HS-27A (cell line): ENCODE measurements around the gene ARIH1.

ENCODE experiments used
- DNase-seq: peaks from one replicate; pipeline ENCODE4 v3.0.0-alpha.2; 2012; ENCODE audit warnings: low read depth, missing footprints

ARIH1 gene

DNA sequence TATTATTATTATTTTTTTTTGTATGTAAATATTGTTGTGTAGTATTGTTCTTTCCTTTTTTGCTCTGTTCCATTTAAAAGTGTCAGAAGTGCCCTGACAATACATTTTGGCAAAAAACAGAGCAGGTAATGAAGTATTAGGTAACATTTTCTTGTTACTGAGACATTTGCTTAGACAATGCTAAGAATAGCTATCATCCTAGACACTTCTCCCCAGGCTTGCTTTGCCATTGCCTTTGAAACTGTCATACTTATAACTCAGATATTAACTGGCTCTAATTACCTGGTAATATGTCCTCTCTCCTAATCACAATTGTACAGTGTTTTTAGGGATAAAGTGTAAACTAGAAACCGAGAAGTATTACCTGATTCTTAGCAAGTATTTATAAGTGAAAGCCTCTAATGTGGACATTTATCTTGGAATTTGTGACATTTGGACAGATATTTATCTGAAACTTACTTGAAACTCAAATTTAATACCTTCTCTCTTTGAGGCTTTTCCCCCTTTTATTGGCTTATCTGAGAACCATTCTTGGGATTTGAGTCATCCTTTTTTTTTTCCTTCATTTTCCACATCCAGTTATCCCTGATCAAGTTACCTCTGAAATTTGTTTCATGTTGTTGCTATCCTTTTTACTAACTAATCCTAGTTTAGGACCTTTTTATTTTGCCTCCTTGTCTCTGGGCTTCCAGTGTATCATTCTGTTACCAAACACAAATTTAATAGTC, 13.1 kb downstream of the ARIH1 start:
- DNase-seq: no peak

DNA sequence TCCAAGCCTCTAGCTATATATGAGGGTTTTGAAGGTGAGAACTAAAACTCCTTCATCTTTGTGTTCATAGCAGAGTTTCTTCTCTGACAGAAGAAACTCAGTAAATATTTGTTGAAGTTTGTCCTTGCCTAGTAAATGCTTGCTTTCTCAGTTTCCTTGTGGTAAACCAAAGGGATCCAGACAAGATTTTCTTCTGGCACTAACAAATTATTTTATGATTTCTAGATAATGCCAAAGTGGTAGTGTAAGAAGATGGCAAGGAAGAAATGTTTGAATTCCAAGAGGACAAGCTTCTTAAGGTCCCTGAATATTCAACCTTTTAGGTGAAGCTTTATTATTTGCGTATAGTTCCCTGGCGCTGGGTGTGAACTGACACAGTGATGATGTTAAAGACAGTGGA, 14.4 kb downstream of the ARIH1 start:
- no peak for DNase-seq

DNA sequence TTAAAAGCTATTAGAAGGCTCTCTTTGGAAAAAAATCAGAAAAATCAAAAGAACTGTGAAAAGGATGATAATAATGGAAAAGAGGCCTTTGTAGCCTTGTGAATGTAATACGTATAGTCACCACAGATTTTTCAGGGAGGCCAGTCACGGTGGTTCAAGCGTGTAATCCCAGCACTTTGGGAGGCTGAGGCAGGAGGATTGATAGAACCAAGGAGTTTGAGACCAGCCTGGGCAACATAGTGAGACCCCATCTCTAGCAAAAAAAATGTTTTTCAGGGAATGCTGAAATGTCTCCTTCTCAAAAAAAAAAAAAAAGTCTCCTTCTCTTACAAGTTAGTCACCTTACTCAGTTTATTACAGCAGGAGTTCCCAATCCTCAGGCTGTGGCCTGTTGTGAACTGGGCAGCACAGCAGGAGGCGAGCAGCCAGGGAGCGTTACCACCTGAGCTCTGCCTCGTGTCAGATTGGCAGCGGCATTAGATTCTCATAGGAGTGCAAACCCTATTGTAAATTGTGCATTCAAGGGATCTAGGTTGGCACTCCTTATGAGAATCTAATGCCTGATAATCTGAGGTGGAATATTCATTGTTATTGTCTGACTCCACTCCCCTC, 15.9 kb downstream of the ARIH1 start:
- DNase-seq: no peak

DNA sequence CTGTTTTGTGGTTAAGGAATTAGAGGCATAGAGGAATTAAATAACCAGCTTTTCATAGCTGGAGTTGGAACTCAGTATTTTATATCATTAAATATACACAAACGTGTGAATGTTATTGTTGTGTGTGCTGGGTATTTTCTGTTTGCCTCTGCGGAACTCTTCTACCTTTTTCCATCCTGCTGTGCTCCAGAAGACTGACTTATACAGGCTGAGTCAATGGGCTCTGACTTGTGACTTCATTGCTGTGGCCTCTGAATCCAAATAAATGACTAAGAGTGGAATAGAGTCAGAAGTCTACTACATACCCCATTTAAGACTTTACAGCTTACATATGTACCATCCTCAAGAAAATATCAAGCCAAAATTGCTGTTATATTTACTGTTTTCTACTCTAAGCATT, 17.6 kb downstream of the ARIH1 start:
- DNase-seq: no peak

DNA sequence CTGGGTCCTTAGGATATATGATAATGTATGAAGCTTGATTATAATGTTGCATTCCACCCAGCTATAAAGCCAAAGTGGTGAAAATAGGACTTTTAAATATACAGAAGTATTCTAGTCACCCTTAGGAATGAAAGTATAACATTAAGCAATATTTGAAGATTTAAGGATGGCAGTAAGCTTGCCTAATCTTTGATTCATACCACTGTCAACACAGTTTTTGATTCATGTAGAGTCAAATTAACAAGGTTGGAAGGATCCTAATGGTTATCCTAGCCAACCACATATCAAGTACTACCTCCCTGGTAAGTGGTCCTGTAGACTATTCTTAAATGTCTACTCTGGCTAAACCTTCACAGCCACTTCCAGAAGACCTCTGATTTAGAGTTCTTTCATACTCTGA, 18.6 kb downstream of the ARIH1 start:
- no peak for DNase-seq

DNA sequence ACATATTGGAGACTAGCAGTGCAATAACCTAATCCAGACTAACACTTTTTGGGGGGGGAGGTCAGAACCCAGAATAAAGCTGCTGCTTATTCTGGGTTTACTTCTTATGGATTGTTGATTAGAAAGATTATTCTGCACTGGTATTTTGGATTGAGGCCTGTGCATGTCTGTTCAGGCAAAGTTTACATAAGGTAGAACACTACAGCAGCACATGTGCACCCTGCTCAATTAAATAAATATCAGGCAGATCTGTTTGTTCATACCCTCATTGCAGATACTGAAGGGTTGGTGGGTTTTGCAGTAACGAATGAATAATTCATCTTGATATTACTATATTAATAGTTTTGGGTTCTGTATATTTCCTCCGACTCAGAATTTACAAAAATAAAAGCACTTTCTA, 19.1 kb downstream of the ARIH1 start:
- no peak for DNase-seq

DNA sequence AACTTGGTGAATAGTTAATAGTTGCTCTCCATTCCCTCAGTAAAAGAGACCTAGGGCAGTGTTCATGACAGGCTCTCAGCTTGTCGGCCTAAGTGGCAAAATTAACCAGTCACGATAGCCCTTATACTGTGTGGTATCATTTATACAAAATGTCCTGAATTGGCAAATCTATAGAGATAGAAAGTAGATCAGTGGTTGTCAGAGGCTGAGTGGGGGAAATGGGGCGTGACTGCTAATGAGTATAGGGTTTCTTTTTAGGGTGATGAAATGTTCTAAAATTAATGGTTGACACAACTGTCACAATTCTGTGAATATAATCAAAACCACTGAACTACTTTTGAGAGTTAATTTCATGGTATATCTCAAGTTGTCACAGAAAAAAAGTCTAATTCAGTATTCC, 20.9 kb downstream of the ARIH1 start:
- DNase-seq: no peak

DNA sequence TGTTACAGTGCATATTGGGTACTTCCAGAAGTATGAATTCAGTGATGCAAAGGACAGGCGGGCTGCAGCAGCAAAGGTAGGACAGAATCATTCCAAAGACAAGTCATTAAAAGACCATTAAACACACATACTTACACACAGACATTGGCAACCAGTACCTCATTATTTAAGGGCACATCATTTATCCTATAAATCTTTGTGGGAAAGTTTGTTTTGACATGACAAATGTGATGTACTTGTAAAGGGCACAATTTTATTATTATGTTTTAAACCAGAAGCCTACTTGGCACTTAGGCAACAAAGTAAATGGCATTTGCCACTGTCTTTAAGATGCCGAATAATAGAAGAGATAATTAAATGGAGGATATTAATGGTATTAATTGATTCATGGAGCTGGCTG, 22.7 kb downstream of the ARIH1 start:
- no peak for DNase-seq

DNA sequence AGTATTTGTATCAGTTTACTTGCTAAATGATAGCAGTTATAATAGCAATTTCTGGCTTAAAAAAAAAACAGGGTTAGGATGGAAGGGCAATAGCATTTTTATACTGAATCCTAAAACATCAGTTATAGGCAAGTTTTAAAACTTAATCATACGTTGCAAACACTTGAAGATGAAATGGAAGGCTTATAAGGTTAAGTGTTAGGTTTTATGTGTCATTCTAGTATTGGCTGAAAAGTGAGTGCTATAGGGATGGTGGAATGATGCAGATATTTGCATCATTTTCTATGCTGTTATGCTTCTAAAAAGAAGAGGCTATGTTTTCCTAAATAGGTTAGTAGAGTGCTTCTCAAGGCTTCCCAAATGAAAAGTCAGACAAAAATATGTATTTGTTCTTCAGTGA, 23.3 kb downstream of the ARIH1 start:
- no peak for DNase-seq

DNA sequence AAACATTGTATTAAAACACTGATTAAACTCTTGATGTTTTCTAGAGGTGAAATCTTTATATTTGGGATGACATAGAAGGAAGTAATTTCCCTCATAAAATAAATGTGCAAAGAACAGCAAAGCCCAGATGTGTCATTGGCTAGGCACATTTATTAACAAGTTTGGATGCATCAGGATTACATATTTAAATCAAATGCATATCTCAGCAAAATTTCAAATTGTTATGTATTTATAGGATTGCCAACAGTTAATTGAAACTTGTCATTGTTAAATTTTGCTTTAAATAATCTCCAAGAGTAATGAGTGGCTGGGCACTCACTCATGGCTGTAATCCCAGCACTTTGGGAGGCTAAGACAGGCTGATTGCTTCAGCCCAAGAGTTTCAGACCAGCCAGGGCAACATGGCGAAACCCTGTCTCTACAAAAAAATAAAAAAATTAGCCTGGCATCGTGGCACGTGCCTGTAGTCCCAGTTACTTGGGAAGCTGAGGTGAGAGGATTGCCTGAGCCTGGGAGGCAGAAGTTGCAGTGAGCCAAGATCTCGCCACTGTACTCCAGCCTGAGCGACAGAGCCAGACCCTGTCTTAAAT, 28.2 kb downstream of the ARIH1 start:
- DNase-seq: no peak

DNA sequence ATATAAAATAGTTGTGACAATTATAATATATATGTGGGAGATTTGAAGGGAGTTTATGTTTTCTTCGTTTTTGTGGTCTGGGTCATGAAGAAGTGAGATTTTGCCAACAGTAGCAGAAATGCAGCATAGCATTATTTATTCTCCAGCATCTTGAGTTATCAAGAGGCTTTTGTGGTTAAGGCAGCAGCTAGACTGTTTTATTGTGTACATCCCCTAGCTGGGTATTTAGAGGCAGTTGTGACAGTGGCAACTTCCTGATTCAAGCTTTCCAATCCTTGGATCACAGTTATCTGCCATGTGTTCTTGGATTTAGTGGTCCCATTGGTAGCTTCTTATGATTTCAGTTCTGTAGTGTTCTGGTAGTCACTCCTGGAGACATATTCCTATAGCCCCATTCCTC, 29.0 kb downstream of the ARIH1 start:
- DNase-seq: no peak

DNA sequence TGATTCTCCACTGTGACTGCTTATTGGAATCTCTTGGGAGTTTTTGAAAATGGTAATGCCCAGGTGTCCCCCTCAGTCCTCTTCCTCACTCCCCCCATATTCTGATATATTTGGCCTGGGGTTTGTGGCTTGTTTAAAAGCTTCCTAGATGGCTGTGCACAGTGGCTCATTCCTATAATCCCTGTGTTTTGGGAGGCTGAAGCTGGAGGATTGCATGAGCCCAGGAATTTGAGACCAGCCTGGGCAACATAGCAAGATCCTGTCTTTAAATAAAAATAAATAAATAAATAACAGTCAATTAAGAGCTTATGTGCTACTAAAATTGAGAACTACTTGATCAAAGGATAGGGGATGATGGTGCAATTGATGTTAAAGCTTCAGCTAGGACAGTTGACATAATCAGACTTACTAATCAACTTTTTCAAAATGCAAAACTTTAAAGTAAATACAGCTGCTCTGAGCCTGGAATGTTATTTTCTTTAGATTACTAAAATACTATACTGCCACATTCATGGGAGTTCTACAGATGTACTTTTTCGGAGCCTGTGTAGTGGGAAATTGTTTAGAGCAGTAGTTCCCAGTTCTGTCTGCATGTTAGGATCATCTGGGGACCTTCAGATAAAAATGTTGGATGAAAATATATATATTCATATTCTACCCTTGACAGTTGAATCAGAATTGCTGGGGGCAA, 33.4 kb downstream of the ARIH1 start:
- no peak for DNase-seq

DNA sequence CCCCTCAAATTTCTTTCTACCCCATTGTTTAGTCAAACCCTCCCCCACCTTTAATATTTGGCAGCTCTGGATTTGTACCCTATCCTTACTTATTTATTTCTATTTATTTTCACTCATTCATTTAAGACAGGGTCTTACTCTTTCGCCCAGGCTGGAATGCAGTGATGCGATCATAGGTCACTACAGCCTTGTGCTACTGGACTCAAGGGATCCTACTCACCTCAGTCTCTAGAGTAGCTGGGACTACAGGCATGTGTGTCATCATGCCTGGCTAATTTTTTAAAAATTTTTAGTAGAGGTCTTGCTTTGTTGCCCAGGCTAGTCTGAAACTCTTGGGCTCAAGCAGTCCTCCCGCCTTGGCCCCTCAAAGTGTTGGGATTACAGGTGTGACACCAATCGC, 35.4 kb downstream of the ARIH1 start:
- DNase-seq: no peak

DNA sequence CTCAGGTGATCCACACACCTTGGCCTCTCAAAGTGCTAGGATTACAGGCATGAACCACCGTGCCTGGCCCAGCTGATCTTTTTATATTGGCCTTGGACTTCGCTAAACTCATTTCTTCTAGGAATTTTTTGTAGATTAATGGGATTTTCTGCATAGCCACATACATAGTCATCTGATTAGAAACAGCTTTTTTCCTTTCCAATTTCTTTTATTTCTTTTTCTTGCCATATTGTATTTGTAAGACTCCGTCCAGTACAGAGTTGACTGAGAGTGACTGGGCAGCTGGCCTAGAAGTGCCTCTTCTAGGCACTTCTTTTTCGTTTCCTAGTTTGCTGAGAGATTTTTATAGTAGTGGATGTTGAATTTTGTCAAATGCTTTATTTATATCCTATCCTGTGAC, 37.4 kb downstream of the ARIH1 start:
- DNase-seq: no peak

DNA sequence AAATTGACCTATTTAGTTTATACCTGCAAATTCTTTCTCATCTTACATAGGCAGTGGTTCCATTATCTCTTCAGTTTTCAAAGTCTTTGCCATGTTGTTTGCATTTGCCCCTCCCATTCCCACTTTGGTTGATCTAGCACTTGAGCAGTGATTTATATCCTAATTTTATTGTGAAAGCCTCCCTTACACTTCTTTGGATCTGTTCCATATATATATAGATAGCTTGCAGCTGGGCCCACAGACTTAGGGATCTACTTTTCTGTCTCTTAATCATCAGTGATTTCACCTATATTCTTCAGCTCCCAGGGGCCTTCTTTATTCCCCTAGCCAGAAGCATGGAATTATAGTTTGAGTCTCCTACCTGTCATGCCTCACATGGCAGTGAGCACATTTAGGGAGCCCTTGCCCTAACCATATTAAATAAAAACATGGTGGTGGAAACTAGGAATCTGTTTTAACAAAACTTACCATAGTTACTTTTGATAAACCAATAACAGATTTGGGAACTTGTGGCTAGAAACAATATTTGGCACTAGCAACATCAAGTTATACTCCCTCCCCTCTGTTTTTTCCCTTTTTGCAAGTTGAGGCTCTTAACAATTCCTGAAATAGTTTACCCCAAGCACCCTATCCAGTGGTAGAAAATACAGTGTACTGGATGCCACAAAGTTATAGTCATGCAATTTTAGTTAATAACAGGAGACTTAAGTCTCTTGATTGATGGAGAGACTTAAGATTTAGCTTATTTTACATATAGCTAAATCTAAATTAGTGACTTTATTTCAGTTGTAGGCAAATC, 41.7 kb downstream of the ARIH1 start:
- DNase-seq: no peak

DNA sequence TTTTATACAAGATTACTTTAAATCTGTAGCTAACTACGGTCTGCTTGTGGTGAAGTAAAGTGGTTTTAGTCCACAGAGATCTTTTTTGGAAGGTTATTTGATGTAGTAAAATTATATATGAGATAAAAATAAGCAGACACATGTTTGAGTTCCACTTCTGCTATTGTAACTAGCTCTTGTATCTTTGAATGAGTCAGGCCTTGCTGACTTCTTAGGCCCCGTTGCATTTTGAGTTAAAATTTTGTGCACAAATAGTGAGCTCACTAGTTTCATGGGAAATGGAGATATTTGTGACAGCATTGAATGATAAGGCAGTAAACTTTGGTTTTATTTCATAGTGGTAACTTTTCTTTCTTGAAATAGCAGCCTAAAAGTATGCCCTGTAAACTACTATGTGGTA, 42.6 kb downstream of the ARIH1 start:
- DNase-seq: no peak

DNA sequence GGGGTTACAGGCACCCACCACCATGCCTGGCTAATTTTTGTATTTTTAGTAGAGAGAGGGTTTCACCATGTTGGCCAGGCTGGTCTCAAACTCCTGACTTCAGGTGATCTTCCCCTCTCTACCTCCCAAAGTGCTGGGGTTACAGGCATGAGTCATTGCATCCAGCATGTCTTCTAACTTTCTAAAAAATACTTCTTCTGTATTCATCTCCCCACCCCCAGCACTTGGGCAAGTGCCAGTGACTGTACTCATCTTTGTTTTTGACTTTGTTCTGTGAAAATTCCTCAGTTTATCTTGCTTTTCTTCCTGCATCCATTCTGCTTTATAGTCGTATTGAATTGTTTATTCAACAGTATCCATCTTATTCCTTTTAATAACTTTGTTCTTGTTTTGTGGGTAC, 47.6 kb downstream of the ARIH1 start:
- no peak for DNase-seq

DNA sequence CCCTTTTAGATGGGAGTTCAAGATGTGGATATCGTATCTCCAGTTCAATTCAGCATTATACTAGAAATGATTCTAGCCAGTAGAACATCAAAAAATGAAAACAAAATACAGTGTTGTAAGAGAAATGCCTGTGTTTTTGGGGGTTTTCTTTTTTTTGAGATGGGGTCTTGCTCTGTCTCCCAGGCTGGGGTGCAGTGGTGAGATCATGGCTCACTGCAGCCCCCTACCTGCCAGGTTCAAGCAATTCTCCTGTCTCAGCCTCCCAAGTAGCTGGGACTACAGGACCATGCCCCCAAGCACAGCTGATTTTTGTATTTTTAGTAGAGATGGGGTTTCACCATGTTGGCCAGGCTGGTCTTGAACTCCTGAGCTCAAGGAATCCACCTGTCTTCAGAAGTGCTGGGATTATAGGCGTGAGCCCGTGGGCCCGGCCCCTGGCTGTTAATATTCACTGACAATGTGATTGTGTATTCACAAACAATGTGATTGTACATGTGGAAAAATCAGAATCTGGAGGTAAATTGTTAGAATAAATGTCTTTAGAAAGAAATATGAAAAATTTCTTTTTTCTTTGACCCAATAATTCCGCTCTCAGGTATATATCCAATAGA, 59.0 kb downstream of the ARIH1 start:
- DNase-seq: no peak

DNA sequence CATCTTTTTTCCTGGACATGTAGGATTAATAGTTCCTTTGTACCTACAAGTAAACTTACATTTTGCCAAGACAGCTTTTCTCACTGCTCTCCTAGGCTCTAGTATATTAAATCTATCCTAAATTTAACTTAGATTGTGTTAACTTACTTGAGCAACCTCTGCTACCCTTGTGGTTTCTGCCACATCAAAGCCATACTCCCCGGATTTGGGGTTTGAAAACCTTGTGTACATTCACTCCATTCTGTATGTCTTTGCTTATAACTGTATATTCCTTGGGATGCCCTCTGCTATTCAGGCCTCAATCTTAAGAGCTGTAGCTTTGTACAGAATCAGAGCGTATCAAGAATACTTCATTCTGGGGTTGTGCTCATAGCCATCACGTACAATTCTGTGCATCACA, 60.4 kb downstream of the ARIH1 start:
- no peak for DNase-seq

DNA sequence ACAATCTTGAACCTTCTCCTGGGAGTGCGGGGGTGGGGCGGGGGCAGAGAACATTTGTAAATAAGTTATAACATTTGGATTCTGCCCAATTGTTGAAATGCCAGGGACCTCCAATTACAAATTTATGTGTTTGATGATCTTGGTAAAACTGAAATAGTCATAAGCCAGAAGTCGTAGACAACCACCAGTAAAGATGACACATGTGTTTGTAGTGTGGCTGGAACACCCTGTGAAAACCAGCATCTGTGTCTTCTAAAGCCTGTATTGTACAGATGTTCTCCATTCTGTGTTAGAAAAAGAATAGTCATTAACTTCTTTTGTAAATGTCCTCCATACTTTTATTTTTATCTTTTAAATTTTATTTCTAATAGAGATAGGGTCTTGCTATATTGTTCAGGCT, 61.8 kb downstream of the ARIH1 start:
- DNase-seq: no peak

DNA sequence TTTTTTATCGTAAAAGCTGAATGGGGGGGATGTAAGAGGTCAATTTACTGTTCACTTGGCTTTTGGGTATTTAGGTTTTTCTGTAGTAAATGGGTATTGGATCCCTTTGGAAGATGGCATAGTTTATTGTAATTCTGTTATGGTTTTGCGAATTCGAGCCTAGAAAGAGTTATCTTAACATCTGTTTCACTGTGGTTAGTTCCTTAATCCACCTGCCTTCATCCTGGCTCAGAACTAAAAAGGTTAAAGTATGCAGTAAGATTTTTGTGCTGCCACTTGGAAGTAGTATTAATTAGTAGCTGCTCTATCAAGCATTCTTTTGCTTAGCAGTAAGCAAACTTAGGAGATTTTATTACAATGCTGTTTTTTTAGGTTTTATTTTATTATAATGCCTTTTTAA, 62.4 kb downstream of the ARIH1 start:
- no peak for DNase-seq

DNA sequence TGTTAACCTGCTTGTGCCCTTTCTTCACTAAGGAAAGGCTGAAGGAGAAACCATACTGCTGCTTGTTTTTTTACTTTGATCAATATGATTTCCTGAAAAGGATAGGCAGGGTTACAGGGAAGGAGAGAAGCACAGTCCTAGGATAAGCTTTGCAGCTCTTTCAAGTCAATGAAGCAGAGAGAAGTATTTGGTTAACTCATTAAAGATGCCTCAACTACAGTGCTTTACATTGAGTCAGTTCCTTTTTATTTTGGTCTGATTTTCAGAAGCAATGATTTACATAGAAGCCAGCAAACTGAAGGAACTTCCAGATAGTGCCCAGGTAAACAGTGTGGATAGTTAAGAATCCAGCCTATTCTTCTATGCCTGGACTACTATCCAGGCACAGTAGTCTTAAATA, 64.8 kb downstream of the ARIH1 start:
- DNase-seq: no peak
